ENCODE measurements around the gene ADH5.

Gene ADH5

DNA sequence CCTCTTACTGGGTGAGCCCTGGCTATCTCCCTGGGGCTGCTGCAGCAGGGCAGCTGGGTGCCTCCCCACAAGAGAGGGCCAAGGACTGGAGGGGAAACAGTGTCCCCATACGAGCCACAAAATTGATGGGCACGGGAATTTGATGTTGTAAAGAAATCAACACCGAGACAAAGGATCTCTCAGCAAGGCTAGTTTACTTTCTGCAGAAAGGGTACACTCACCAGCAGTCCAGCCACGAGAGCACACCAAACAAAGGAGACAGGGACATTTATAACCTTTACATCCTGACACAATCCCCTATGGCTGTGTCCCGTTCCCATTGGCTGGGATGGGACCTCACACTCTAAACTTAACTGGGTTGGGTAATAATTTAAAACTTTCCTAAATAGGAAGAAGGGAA, 67.2 kb downstream of the ADH5 start:
- Histone ChIP-seq H3K9me2 (replicated peaks; ENCODE audit: insufficient read depth, low read length) (no peaks in the 10 kb centered on the region), H3F3A (ENCODE audit: insufficient read depth, low read length) (no peaks in the 10 kb centered on the region), H3K79me2 (ENCODE audit: low read length) (peaks cover 99% of the 10 kb centered on the region), H2AFZ (ENCODE audit: low read length) (no peak overlapping the region), H3K4me3 (ENCODE audit: low read length) (no peak overlapping the region), H3K27ac (ENCODE audit: low read length) (no peak overlapping the region), H3K36me3 (replicated peaks; ENCODE audit: insufficient read depth, low read length) (no peaks in the 10 kb centered on the region), H3K4me1 (ENCODE audit: low read length) (no peaks in the 10 kb centered on the region), H3K9ac (ENCODE audit: low read length) (no peak overlapping the region), H3K4me2 (ENCODE audit: low read depth, low read length) (no peak overlapping the region), H3K27me3 (replicated peaks; ENCODE audit: insufficient read depth, low read length) (no peaks in the 10 kb centered on the region), H4K20me1 (ENCODE audit: insufficient read depth, low read length) (no peaks in the 10 kb centered on the region), H3K9me3 (replicated peaks; ENCODE audit: insufficient read depth, low read length) (no peaks in the 10 kb centered on the region)
- TF ChIP-seq CTCF (IDR thresholded peaks at IDR 0.05; ENCODE audit: low read length) (no peak), EZH2 (optimal IDR thresholded peaks at IDR 0.05; ENCODE audit: low read depth, low read length) (no peak), EZH2phosphoT487 (IDR thresholded peaks at IDR 0.05; ENCODE audit: low read length) (no peak)
- DNase-seq = no peak
